IMR-90 (cell line): Measurements from ENCODE around the gene REXO1. TPM values are rescaled to one million over a fixed set of nuclear protein-coding genes. Genes with fewer than 3 reads are reported as not detected.

Experiments used
- ATAC-seq: fragments of 200-7000 bp; cut with Tn5 transposase; 2 replicates; pipeline ENCODE4 v1.9.1; 2020; ENCODE audit warnings: low read depth, mild to moderate bottlenecking, moderate library complexity
- BruUV-seq: library from RNA; stranded (reverse); fragments of 400-500 nt; replicated peaks from 2 replicates; lab custom pipeline; 2021; lab: Mats Ljungman, UMichigan
- CTCF ChIA-PET: fragments of 300-600 bp; formaldehyde crosslinking; extraction: SDS; loops from one replicate; lab custom pipeline; 2021; ENCODE audit warnings: antibody characterized with exemption; lab: Yijun Ruan, JAX
- POLR2A ChIA-PET: fragments of 300-600 bp; sonication (Branson Sonifier 250); formaldehyde crosslinking; loops from one replicate; lab custom pipeline; 2022; ENCODE audit warnings: antibody characterized with exemption; ENCODE audit not compliant: unreplicated experiment; lab: Charles Lee
- DNase-seq: peaks from one replicate; pipeline ENCODE4 v3.0.0; 2013
- H2AFZ ChIP-seq: replicated peaks from 2 replicates; pipeline ENCODE3; 2013; ENCODE audit warnings: low read length, mild to moderate bottlenecking; ENCODE audit not compliant: poor library complexity
- H2AK5ac ChIP-seq: 2 replicates; pipeline ENCODE4 v1.6.1; 2013; ENCODE audit warnings: low read depth, low read length, inconsistent platforms
- H2AK9ac ChIP-seq: replicated peaks from 2 replicates; pipeline ENCODE3; 2013; ENCODE audit warnings: mild to moderate bottlenecking, low read depth, low read length, moderate library complexity; ENCODE audit not compliant: poor library complexity
- H2BK120ac ChIP-seq: 2 replicates; pipeline ENCODE4 v1.6.1; 2013; ENCODE audit warnings: low read depth, low read length, inconsistent platforms
- H2BK15ac ChIP-seq: 3 replicates; pipeline ENCODE4 v1.6.1; 2013; ENCODE audit warnings: low read depth, low read length, inconsistent platforms
- H2BK20ac ChIP-seq: 2 replicates; pipeline ENCODE4 v1.6.1; 2013; ENCODE audit warnings: low read depth, mild to moderate bottlenecking, inconsistent platforms, low read length, moderate library complexity
- H2BK5ac ChIP-seq: 2 replicates; pipeline ENCODE4 v1.6.1; 2013; ENCODE audit warnings: mild to moderate bottlenecking, low read depth, low read length, inconsistent platforms; ENCODE audit not compliant: poor library complexity, severe bottlenecking
- H3K14ac ChIP-seq: replicated peaks from 2 replicates; pipeline ENCODE4 v1.6.1; 2013; ENCODE audit warnings: low read depth, low read length, inconsistent platforms
- H3K18ac ChIP-seq: 2 replicates; pipeline ENCODE4 v1.6.1; 2013; ENCODE audit warnings: low read depth, low read length, control low read depth
- H3K23ac ChIP-seq: 2 replicates; pipeline ENCODE4 v1.6.1; 2013; ENCODE audit warnings: low read depth, low read length, inconsistent platforms
- H3K27ac ChIP-seq: 2 replicates; pipeline ENCODE4 v1.5.1; 2013; ENCODE audit warnings: mild to moderate bottlenecking, control low read depth, low read length; ENCODE audit not compliant: insufficient read depth
- H3K27me3 ChIP-seq: 2 replicates; pipeline ENCODE4 v1.6.1; 2013; ENCODE audit warnings: low read length; ENCODE audit not compliant: control insufficient read depth, insufficient read depth
- H3K36me3 ChIP-seq: 2 replicates; pipeline ENCODE4 v1.6.1; 2013; ENCODE audit warnings: low read length, mixed read lengths; ENCODE audit not compliant: control insufficient read depth, insufficient read depth
- H3K4ac ChIP-seq: 2 replicates; pipeline ENCODE4 v1.6.1; 2013; ENCODE audit warnings: low read depth, low read length, inconsistent platforms
- H3K4me1 ChIP-seq: 2 replicates; pipeline ENCODE4 v1.6.1; 2013; ENCODE audit warnings: low read length, mixed read lengths; ENCODE audit not compliant: control insufficient read depth, insufficient read depth
- H3K4me2 ChIP-seq: 2 replicates; pipeline ENCODE4 v1.6.1; 2013; ENCODE audit warnings: low read depth, mild to moderate bottlenecking, control low read depth, low read length, moderate library complexity
- H3K4me3 ChIP-seq: 2 replicates; pipeline ENCODE4 v1.5.1; 2013; ENCODE audit warnings: low read depth, mild to moderate bottlenecking, control low read depth, low read length, moderate library complexity; ENCODE audit not compliant: insufficient read depth
- H3K56ac ChIP-seq: 2 replicates; pipeline ENCODE4 v1.6.1; 2013; ENCODE audit warnings: low read length, inconsistent platforms; ENCODE audit not compliant: insufficient read depth; ENCODE audit errors: extremely low read depth
- H3K79me1 ChIP-seq, 2 experiments: 2 replicates each; pipeline ENCODE4 v1.6.1; 2013; ENCODE audit warnings: low read length in 2 of 2, inconsistent platforms in 1 of 2, low read depth in 1 of 2
- H3K9ac ChIP-seq: 2 replicates; pipeline ENCODE4 v1.6.1; 2013; ENCODE audit warnings: low read depth, low read length, control low read depth
- H3K9me1 ChIP-seq: 2 replicates; pipeline ENCODE4 v1.6.1; 2013; ENCODE audit warnings: low read length, inconsistent platforms; ENCODE audit not compliant: insufficient read depth
- H3K9me3 ChIP-seq: 2 replicates; pipeline ENCODE4 v1.6.1; 2013; ENCODE audit warnings: low read length; ENCODE audit not compliant: control insufficient read depth, insufficient read depth
- H4K20me1 ChIP-seq: 2 replicates; pipeline ENCODE4 v1.6.1; 2013; ENCODE audit warnings: low read length, inconsistent platforms; ENCODE audit not compliant: insufficient read depth
- H4K5ac ChIP-seq: 2 replicates; pipeline ENCODE4 v1.6.1; 2013; ENCODE audit warnings: mild to moderate bottlenecking, low read depth, low read length, control low read depth
- H4K8ac ChIP-seq, 2 experiments: 2 replicates each; pipeline ENCODE4 v1.6.1; 2013; ENCODE audit warnings: low read depth in 2 of 2, low read length in 2 of 2, control low read depth in 1 of 2, inconsistent platforms in 1 of 2
- H4K91ac ChIP-seq: 2 replicates; pipeline ENCODE4 v1.6.1; 2013; ENCODE audit warnings: low read depth, low read length, inconsistent platforms; ENCODE audit not compliant: insufficient read depth
- BHLHE40 ChIP-seq: fragments of 150-350 bp; IDR thresholded peaks from 2 replicates; pipeline ENCODE4 v1.6.1; 2016; ENCODE audit warnings: mild to moderate bottlenecking, low read depth, low read length
- CEBPB ChIP-seq: IDR thresholded peaks from 2 replicates; pipeline ENCODE4 v1.6.1; 2012; ENCODE audit warnings: low read depth, low read length, improper control_type of control experiment
- CHD1 ChIP-seq: IDR thresholded peaks from 2 replicates; pipeline ENCODE4 v1.6.1; 2012; ENCODE audit warnings: low read depth, low read length, improper control_type of control experiment
- CTCF ChIP-seq: conservative IDR thresholded peaks from 2 replicates; pipeline ENCODE4 v1.5.1; 2012; ENCODE audit warnings: mild to moderate bottlenecking, low read depth, low read length, improper control_type of control experiment
- ELK1 ChIP-seq: fragments of 150-350 bp; IDR thresholded peaks from 2 replicates; pipeline ENCODE4 v1.6.1; 2016; ENCODE audit warnings: low read depth, mild to moderate bottlenecking, low read length, moderate library complexity, borderline replicate concordance
- FOS ChIP-seq: fragments of 150-350 bp; IDR thresholded peaks from 2 replicates; pipeline ENCODE4 v1.6.1; 2016; ENCODE audit warnings: low read depth, low read length
- MAFK ChIP-seq: IDR thresholded peaks from 2 replicates; pipeline ENCODE4 v1.6.1; 2012; ENCODE audit warnings: low read depth, low read length, improper control_type of control experiment
- MAZ ChIP-seq: IDR thresholded peaks from 2 replicates; pipeline ENCODE4 v1.6.1; 2012; ENCODE audit warnings: low read depth, mild to moderate bottlenecking, low read length, improper control_type of control experiment, moderate library complexity, borderline replicate concordance
- MXI1 ChIP-seq: IDR thresholded peaks from 2 replicates; pipeline ENCODE4 v1.6.1; 2012; ENCODE audit warnings: low read depth, mild to moderate bottlenecking, low read length, moderate library complexity, borderline replicate concordance
- NFE2L2 ChIP-seq: fragments of 150-350 bp; IDR thresholded peaks from 2 replicates; pipeline ENCODE4 v1.6.1; 2016; ENCODE audit warnings: low read depth, mild to moderate bottlenecking, low read length
- POLR2A ChIP-seq: IDR thresholded peaks from 2 replicates; pipeline ENCODE4 v1.6.1; 2012; ENCODE audit warnings: mild to moderate bottlenecking, low read depth, low read length
- RAD21 ChIP-seq: IDR thresholded peaks from 2 replicates; pipeline ENCODE4 v1.6.1; 2012; ENCODE audit warnings: low read length, improper control_type of control experiment
- RCOR1 ChIP-seq: IDR thresholded peaks from 2 replicates; pipeline ENCODE4 v1.6.1; 2012; ENCODE audit warnings: mild to moderate bottlenecking, low read length, improper control_type of control experiment; ENCODE audit not compliant: insufficient replicate concordance
- RFX5 ChIP-seq: IDR thresholded peaks from 2 replicates; pipeline ENCODE4 v1.8.0; 2012; ENCODE audit warnings: low read depth, mild to moderate bottlenecking, low read length, moderate library complexity
- SMC3 ChIP-seq: fragments of 150-350 bp; IDR thresholded peaks from 2 replicates; pipeline ENCODE4 v1.6.1; 2016; ENCODE audit warnings: low read depth, mild to moderate bottlenecking, antibody characterized with exemption, low read length, moderate library complexity
- USF2 ChIP-seq: fragments of 150-350 bp; IDR thresholded peaks from 2 replicates; pipeline ENCODE4 v1.6.1; 2017; ENCODE audit warnings: mild to moderate bottlenecking, antibody characterized with exemption, low read length, low read depth
- WGBS, 2 experiments: methylation state at CpG; one replicate each; pipeline versions ENCODE4 v1.1.5 to v1.1.7; 2013; ENCODE audit warnings: missing lambda C conversion rate in 2 of 2; ENCODE audit not compliant: insufficient read length in 1 of 2; ENCODE audit errors: extremely low coverage in 2 of 2; 5-methylcytosine and 5-hydroxymethylcytosine counted together
- dilution Hi-C: fragments of 300-500 bp; cut with HindIII; formaldehyde crosslinking; loops from one replicate; pipeline ENCODE4 v1.14.3; 2018; ENCODE audit warnings: low sequenced_read_pairs; ENCODE audit not compliant: unreplicated experiment
- in situ Hi-C: fragments of 300-500 bp; cut with MboI; formaldehyde crosslinking; loops from 3 replicates; pipeline ENCODE4 v1.14.3; 2019; ENCODE audit warnings: low sequenced_read_pairs, inconsistent platforms, mixed read lengths
- intact Hi-C: fragments of 100-400 bp; cut with micrococcal nuclease; formaldehyde crosslinking; loops from 2 replicates; pipeline ENCODE4 v1.10.0; 2022
- polyA plus RNA-seq, 3 experiments: library from polyadenylated mRNA; depleted of rRNA; stranded (reverse); fragments of >200 nt; gene quantifications; 2 replicates each; pipeline ENCODE4 v1.2.3, GENCODE V29; 2012; ENCODE audit warnings: low replicate concordance in 1 of 3
- total RNA-seq: library from RNA; depleted of rRNA; stranded (reverse); fragments of >200 nt; gene quantifications from 2 replicates; pipeline ENCODE4 v1.2.3, GENCODE V29; 2012

REXO1 gene
- total and polyA plus RNA-seq, 2 of the 4 experiments (the other 2 are of a cell fraction) = 1.4 to 63.7 TPM

- ChIA-PET CTCF (no interaction called here), POLR2A (no interaction called here)
- no peak overlapping the region for H3K14ac ChIP-seq
- H3K4me2 ChIP-seq = no peak overlapping the region
- no peak overlapping the region for H3K4me3 ChIP-seq
- H3K9me3 ChIP-seq = no peaks in the 10 kb centered on the region
- no peak overlapping the region for H3K9ac ChIP-seq
- H3K18ac ChIP-seq = no peak overlapping the region
- H3K9me1 ChIP-seq = no peaks in the 10 kb centered on the region
- intact Hi-C loops (no loop called here), dilution Hi-C loops (no loop called here), in situ Hi-C loops (no loop called here)
- no TSS peak for BruUV-seq
- ATAC-seq = no peak
- no peaks in the 10 kb centered on the region for H3K27me3 ChIP-seq
- no peak overlapping the region for H4K5ac ChIP-seq
- peaks cover 98% of the 10 kb centered on the region for H4K20me1 ChIP-seq
- H2AK5ac ChIP-seq = no peak overlapping the region
- H2BK5ac ChIP-seq = no peak overlapping the region
- H3K27ac ChIP-seq = no peak overlapping the region
- H4K91ac ChIP-seq = no peak overlapping the region
- H2AFZ ChIP-seq = no peak overlapping the region
- no peak overlapping the region for H3K23ac ChIP-seq
- peaks cover 6% of the 10 kb centered on the region for H3K36me3 ChIP-seq
- DNase-seq = no peak
- H4K8ac ChIP-seq = no peak overlapping the region
- no peak overlapping the region for H2BK120ac ChIP-seq
- H2BK20ac ChIP-seq = no peak overlapping the region
- peaks cover 9 to 77% of the 10 kb centered on the region in 2 experiments; a peak in 3 of 4 replicates for H3K79me1 ChIP-seq
- no peak overlapping the region for H3K56ac ChIP-seq
- TF ChIP-seq FOS (no peak), CHD1 (no peak), CEBPB (no peak), CTCF (no peak), RCOR1 (no peak), RAD21 (no peak), BHLHE40 (no peak), SMC3 (no peak), USF2 (no peak), ELK1 (no peak), POLR2A (no peak), MAFK (no peak), RFX5 (no peak), MAZ (no peak), NFE2L2 (no peak), MXI1 (no peak)
- H3K4me1 ChIP-seq = no peaks in the 10 kb centered on the region
- 88% methylated on average over 8 of the region's 22 CpGs; no CpG with 5 or more reads in 1 of the 2 experiments for WGBS, 2 experiments
- H2AK9ac ChIP-seq = peak overlapping the region; percentile 42
- H3K4ac ChIP-seq = no peak overlapping the region
- no peak overlapping the region for H2BK15ac ChIP-seq
These were observed 7.7 kb downstream of the REXO1 start for GRCh38 chr19:1840541-1841115.
